GM19023 (cell line): ENCODE results near the gene AAGAB.
"Not testable (repeated sequence)": the region's sequence is repeated elsewhere in the genome, so short reads cannot be mapped to it uniquely, and the experiment has no call there.

Experiments used
- ATAC-seq: cut with Tn5 transposase; IDR thresholded peaks from one replicate; pipeline ENCODE4 v1.9.1; 2021; ENCODE audit warnings: mild to moderate bottlenecking, moderate library complexity; ENCODE audit not compliant: unreplicated experiment

AAGAB gene

GRCh38 chr15:67253549-67254237 is 768 bp downstream of the AAGAB start:
- ATAC-seq = no peak

- ATAC-seq = no peak
These were observed 1.4 kb downstream of the AAGAB start for GRCh38 chr15:67253101-67253500.

GRCh38 chr15:67251318-67251717 is 3.1 kb downstream of the AAGAB start:
- no peak for ATAC-seq

GRCh38 chr15:67249830-67250229 is 4.6 kb downstream of the AAGAB start:
- ATAC-seq = no peak

- no peak for ATAC-seq
These were observed 6.4 kb downstream of the AAGAB start for GRCh38 chr15:67248011-67248505.

GRCh38 chr15:67246606-67247005 is 7.9 kb downstream of the AAGAB start:
- ATAC-seq = not testable (repeated sequence)

- no peak for ATAC-seq
These were observed 9.4 kb downstream of the AAGAB start for GRCh38 chr15:67244971-67245478.

- no peak for ATAC-seq
These were observed 11.8 kb downstream of the AAGAB start for GRCh38 chr15:67242708-67243111.

GRCh38 chr15:67241132-67241855 is 13.2 kb downstream of the AAGAB start:
- peak; percentile 79 for ATAC-seq

GRCh38 chr15:67240235-67241131 is 14.0 kb downstream of the AAGAB start:
- ATAC-seq = no peak

- ATAC-seq = no peak
These were observed 21.9 kb downstream of the AAGAB start for GRCh38 chr15:67232591-67232990.

- ATAC-seq = no peak
These were observed 24.0 kb downstream of the AAGAB start for GRCh38 chr15:67230504-67230903.

GRCh38 chr15:67228286-67228685 is 26.2 kb downstream of the AAGAB start:
- no peak for ATAC-seq

GRCh38 chr15:67227846-67228245 is 26.6 kb downstream of the AAGAB start:
- ATAC-seq = no peak

GRCh38 chr15:67227431-67227830 is 27.0 kb downstream of the AAGAB start:
- ATAC-seq = no peak

GRCh38 chr15:67225336-67225735 is 29.1 kb downstream of the AAGAB start:
- no peak for ATAC-seq

GRCh38 chr15:67224889-67225288 is 29.6 kb downstream of the AAGAB start:
- no peak for ATAC-seq

GRCh38 chr15:67219288-67219687 is 35.2 kb downstream of the AAGAB start:
- no peak for ATAC-seq

- ATAC-seq = no peak
These were observed 36.0 kb downstream of the AAGAB start for GRCh38 chr15:67218428-67218827.

- no peak for ATAC-seq
These were observed 37.6 kb downstream of the AAGAB start for GRCh38 chr15:67216859-67217258.

GRCh38 chr15:67215102-67215501 is 39.4 kb downstream of the AAGAB start:
- no peak for ATAC-seq
